Activated CD4-positive, alpha-beta T cell treated with anti-CD3 and anti-CD28 coated beads, Interleukin-2, amount 50 U/mL, for 48 hours (primary cell): Measurements from ENCODE around the gene CXCR5.
A peak's percentile ranks its signal among the peaks of the same experiment; 100 is the strongest.

Source experiments
- DNase-seq, 2 experiments: peaks; one replicate each; pipeline ENCODE4 v3.0.0-alpha.2; 2020

CXCR5 gene

GRCh38 chr11:118899296-118899688 lies 15.6 kb downstream of the CXCR5 start:
- DNase-seq, result no peak

- no peak for DNase-seq
Observed at GRCh38 chr11:118899706-118900360, 16.1 kb downstream of the CXCR5 start.

DNA sequence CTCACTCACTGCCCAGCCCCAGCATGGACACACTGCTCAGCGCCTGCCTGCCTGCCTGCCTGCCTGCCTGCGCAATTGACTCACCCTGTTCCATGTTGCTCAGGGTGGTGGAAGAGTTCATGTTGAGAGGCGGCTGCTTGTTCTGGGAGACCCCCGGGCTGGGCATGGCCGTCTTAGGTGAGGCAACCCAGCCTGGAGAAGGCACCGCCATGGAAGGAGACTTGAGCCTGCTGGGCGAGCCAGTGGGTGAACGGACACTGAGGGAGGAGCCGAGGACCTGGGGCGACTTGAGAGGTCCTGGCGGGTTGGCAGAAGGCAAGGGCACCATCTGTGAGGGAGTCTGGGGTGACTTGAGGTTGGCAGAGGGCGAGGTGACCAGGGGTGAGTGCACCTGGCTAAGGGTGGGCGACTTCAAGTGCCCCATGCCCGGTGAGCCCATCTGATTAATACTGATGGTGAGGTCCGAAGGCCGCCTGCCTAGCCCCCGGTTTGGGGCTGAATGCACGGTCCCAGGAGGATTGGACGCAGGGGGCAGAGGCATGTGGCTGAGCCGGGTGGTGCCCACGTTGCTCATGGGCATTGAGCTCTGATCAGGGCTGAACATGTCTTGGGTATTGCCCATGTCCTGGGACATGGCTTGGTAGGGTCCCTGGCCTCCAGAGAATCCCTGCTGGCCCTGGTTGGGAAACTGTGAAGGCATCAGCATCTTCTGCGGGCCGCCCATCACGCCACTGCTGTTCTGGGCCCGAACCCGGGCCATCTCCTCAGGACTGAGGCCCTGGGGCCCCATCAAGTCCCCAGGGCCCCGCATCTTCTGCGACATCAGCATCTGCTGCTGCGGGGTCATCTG lies 17.1 kb downstream of the CXCR5 start:
- DNase-seq, result no peak

DNA sequence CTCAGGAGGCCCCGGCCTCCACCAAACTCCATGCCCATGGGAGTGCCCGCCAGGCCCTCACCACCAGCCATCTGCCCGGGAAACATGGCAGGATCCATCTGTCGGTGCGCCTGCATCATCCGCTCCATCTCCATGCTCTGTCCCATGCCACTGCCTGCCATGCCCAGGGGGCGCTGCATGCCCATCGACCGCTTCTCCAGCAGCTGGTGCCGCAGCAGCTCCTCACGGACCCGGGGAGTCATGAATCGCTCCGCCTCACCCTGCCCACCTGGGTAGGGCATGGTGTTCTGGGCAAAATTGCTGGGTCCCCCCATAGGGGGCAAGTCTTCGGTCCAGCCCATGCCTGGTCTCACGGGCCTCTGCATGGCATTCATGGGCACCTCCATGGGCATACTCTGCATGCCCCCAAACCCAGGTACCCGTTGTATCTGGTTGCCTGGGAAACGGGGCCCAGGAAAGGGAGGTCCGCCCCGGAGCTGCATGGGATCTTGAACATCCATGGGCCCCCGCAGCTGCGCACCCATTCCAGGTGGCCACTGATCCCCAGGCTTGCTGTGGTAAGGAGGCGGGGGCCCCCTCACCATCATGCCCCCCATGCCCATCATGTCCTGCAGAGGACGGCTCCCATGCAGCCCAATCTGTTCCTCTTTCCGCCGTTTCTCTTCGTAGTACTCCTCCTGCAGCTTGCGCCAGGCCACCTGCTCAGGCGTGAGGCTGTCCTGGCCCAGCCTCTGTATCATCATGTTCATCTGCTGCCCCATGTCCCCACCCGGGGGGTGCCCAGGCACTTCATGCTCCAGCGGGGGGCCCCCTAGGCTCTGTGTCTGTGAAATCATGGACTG lies 18.0 kb downstream of the CXCR5 start:
- no peak for DNase-seq

DNA sequence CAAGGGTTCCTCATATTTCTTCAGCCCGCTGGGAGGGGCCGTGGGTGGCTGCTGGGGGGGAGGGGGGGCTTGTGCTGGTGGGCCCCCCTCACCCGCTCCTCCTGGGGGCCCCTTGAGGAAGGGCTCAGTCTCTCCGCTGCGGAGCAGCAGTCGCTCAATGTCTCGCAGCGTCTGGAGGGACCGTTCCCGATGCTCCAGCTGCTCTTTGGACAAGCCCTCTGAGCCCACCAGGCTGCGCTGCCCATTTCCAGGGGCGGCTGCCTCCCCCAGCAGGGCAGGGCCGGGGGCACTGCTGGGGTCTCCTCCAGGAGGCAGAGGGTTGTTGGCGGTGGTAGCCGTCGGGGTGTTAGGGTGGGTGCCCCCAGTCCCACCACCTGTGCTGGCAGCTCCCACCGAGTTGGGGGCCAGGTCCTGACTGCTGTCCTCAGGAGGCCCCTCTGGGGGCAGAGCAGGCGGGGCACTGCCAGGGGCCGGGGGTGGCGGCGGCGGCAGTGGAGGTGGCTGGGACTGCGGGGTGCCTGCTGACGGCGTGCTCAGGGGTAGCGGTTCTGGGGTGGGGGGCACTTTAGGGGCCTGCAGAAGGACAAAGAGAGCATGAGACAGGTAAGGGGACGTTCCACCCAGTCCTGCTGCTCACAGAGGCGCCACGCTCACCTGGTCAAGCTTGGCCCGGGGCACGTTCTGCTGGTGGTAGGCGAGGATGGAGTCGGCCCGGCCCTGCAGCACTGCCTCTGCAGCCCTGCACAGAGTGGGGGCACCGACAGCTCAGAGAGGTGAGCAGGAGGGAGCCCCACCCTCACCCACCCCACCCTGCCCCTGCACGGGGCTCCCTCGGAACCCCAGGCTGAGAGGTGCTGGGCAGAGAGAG lies 18.9 kb downstream of the CXCR5 start:
- DNase-seq, result no peak

DNA sequence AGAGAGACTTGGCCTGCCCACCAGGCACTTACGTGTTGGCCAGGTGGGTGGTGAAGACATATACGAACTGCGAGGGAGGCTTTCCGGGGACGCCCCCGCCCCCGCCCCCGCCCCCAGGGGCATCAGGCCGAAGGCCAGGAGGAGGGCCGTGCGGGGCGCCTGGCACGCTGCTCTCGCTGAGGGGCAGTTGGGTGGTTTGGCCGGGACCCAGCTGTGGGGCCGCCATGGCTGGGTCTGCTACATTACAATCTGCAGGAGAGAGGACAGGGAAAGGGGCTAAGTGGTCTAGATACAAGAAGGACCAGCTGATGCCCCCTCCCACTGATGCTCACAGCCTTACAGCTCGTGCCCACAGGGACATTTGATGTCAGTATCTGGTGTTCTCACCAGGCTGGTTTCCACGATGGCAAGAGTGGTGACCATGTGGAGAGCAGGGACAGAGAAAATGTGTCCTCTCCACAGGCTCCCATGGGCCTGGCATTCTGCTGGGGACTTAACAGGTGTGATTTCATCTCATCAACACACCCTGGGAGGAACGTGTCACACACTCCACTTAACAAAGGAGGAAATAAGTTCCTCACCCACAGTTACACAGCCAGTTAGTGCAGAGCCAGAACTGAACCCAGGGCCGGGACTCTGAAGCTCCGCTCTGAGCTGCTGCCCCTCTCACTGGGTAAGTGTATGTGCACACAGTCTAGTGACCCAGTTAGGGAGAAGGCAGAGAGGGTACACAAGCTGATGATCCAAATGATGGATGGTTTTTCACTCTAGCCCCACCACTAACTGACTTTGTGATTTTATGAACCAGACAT lies 19.7 kb downstream of the CXCR5 start:
- no peak for DNase-seq

DNA sequence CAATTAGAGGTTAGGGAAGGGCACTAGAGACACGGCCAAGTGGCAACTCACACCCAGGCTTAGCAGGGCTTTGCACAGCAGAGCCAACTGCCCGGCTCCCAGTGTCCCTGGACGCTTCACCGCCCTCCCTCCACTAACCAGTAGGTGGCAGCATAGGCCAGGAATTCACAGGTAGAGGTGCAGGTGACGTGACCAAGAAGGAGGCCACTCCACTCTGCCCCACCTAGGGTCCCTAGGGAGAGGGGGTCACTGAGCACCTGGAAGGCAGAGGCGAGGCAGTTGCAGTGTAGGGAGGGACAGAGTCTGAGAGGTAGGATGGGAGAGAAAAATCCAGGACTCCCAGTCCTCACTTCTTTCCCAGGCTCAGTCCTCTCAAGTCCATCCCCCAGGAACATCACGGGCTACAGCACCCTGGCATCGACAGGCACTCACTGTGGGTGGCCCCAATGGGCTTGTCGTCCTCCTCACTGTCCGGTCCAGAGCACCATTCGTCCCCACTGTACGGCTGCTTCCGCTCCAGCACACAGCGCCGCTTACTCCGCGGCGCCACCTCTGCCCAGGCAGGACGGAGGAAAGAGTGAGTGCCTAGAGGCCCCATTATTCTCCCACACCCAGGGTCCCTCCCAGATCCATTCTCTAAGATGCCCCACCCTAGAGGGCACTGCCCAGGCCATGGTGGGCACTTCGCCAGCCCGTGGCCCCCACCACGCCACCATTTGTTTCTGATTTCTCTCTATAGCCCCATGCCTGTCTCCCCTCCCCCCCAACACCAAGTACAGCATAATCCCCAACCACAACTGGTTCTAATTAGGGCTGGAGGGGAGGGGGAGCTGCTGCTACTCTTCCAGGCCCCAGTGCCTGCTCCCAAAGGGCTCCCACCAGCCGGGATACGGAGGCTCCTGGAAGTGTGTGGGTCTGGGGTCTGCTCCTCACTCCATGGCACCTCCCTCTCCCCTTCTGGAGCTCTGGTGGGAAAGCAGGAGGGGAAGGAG lies 23.7 kb downstream of the CXCR5 start:
- DNase-seq, result peak; percentile 93 to 94

GRCh38 chr11:118908264-118908663 lies 24.6 kb downstream of the CXCR5 start:
- DNase-seq, result no peak

- no peak for DNase-seq
Observed at GRCh38 chr11:118908901-118909618, 25.4 kb downstream of the CXCR5 start.

GRCh38 chr11:118909619-118910308 lies 26.1 kb downstream of the CXCR5 start:
- peak in 1 of 2 experiments; percentile 6 for DNase-seq

DNA sequence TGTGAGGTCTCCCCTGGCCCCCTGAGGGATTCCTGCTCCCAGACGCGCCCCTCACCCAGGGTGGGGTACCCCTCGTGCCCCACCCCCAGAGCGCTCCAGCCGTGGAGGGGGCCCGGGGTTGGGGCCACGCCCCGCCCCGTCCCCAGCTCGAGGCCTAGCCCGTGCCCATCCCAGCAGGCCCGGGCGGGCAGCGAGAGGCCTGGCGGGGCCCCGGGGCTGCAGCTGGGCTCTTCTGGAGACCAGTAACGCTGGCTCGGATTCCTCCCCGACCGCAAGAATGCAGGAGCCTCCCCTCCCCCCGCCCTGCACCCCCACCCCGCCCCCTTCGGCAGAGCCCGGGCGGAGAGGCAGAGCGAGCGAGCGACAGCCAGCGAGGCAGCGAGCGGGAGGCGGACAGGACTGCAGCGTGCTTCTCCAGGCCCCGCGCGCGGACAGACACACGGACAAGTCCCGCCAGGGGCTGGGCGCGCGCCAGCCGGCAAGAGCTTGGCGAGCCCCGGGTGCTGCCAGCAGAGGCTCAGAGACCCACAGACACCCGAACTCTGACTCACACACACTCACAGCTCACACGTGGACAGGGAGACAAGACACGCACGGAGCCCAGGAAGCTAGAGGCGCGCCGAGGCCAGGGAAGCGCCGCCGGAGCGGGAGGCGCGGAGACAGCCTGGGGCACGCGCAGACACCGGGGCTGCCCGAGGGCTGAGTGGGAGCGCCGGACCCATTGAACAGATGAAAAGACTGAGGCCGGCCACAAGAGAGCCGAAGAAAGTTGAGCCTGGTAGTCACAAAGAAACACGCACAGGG lies 26.8 kb downstream of the CXCR5 start:
- peak; percentile 41 to 48 for DNase-seq

- DNase-seq, result no peak
Observed at GRCh38 chr11:118911113-118911879, 27.6 kb downstream of the CXCR5 start.

DNA sequence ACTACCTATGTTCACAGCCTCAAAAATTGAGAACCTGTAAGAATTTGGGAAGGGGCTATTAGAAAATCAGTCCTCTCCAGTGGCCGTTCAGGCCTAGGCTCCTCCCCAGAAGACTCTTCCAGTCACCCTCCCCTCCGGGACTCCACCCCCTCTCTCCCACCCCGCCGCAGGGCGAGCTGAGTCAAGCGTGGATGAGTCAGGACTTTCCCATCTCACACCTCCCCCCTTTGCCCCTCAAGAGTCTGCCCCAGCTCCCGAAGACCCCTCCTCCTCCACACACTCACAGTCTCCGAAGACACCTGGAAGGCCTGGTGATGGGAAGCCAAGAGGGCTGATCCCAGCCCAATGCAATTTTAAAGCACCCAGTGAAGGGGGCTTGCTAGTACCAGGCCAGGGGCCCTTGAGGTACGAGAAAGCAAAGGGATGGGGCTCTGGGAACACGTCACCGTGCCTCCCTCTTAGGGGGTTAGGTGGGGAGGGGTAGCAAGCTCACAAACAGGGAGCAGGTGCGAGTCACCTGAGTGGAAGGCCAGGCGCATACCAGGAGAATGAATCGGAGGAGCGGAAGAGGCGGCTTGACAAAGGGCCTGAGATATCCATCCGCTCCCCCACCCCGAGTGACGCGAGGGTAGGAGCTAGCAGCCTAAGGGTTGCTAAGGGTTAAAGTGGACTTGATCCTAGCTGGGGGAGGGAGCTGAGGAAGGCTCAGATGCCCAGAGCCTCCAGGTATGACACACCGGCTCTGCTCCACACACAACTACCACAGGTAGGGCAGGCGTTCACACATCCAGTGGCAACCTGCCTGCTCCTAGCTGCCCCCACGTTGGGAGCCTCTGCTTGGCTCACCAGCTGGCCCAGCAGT lies 28.4 kb downstream of the CXCR5 start:
- peak; percentile 84 to 88 for DNase-seq

DNA sequence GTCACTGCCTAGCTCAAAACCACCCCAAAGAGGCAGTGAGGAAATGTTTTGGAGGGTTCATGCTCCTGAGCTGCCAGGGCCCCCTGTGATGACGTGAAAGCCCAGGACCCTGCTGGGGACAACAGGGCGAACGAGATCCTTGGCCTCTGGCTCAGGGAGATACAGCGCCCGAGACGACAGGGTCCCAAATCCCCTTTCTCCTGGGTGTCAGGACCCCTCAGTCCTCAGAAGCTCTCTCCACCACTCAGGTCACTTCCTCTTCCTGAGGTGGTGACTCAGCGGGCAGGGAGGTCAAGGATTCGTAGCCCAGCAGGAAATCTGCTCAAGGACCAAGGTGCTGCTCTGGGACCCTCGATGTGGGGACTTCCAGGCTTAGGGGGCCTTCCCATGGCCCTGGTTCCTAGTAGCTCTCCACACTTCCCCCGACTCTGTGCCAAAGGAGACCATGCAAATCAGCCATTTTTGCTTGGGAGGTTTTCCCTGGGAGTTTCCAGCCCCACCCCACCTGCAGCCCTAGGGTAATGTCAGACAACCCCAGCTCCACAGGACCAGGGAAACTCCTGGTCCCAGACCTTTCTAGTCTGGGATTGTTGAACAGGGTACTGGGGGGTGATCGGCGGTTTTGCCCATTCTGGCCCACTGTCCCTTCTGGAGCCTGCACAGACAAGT lies 29.2 kb downstream of the CXCR5 start:
- DNase-seq, result peak in 1 of 2 experiments; percentile 41

DNA sequence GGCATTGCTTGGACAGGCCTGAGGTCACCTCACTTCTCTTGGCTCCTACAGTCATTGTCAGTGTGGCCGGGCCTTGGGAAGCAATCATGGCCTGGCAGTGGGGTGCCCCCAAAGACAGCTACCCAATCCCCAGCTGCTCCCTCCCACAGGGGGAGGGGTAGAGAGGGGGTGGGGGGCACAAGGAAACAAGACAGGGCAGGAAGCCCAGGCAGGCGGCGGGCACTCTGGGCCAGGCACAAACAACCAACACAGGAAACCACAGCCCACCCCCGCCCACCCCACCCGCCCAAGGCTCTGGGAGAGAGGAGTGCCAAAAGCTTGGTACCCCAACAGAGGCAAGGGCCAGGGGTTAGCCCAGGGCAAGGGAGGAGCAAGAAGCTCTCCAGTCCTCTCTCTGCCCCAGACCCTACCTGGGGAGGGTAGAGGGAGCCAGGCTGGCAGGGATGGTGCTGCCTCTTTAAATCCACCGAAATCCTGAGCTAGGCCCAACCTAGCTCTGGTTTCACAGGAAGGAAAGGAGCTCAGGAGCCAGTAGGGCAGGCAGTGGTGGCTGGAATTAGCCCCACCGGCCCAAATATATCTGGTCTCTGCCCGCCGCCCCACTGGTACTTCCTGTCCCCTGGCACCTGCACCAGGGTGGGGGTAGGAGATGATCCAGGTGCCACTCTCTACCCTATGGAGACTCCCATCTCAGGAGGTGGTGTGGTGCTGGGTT lies 29.9 kb downstream of the CXCR5 start:
- peak in 1 of 2 experiments; percentile 41 for DNase-seq
